Measurements from ENCODE around the gene TOPORS.
"Not testable (repeated sequence)": the region's sequence is repeated elsewhere in the genome, so short reads cannot be mapped to it uniquely, and the experiment has no call there.

DNA sequence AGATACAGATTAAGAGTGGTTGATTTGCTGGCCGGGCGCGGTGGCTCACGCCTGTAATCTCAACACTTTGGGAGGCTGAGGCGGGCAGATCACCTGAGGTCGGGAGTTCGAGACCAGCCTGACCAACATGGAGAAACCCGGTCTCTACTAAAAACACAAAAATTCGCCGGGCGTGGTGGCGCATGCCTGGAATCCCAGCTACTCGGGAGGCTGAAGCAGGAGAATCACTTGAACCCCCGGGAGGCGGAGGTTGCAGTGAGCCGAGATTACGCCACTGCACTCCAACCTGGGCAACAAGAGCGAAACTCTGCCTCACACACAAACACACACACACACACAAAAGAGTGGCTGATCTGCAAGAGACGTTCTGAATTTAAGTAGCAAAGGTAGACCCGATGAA lies 4.2 kb downstream of the TOPORS start:
- TF ChIP-seq, protein P1, sequence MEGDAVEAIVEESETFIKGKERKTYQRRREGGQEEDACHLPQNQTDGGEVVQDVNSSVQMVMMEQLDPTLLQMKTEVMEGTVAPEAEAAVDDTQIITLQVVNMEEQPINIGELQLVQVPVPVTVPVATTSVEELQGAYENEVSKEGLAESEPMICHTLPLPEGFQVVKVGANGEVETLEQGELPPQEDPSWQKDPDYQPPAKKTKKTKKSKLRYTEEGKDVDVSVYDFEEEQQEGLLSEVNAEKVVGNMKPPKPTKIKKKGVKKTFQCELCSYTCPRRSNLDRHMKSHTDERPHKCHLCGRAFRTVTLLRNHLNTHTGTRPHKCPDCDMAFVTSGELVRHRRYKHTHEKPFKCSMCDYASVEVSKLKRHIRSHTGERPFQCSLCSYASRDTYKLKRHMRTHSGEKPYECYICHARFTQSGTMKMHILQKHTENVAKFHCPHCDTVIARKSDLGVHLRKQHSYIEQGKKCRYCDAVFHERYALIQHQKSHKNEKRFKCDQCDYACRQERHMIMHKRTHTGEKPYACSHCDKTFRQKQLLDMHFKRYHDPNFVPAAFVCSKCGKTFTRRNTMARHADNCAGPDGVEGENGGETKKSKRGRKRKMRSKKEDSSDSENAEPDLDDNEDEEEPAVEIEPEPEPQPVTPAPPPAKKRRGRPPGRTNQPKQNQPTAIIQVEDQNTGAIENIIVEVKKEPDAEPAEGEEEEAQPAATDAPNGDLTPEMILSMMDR (IDR thresholded peaks at IDR 0.05): not testable (repeated sequence)
- TF ChIP-seq, protein P2, sequence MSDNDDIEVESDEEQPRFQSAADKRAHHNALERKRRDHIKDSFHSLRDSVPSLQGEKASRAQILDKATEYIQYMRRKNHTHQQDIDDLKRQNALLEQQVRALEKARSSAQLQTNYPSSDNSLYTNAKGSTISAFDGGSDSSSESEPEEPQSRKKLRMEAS (IDR thresholded peaks at IDR 0.05; ENCODE audit: low read depth): not testable (repeated sequence)
- TF ChIP-seq ELF1 (IDR thresholded peaks at IDR 0.05); GABPA (IDR thresholded peaks at IDR 0.05; ENCODE audit: low read depth): not testable (repeated sequence)

All from SK-N-SH (cell line).